Esophagus muscularis mucosa (tissue), 2 donors: Measurements from ENCODE around the gene RNF181.

Experiments
- POLR2A ChIP-seq: fragments of 450-650 bp; IDR thresholded peaks from one replicate; pipeline ENCODE4 v1.6.1; 2017; ENCODE audit warnings: antibody characterized with exemption, moderate library complexity, mild to moderate bottlenecking, low read depth
- POLR2AphosphoS5 ChIP-seq, 2 donors: sonication (generic); formaldehyde crosslinking; IDR thresholded peaks; one replicate each; pipeline ENCODE4 v1.6.1; 2017; ENCODE audit warnings: antibody characterized with exemption in 2 of 2

DNA sequence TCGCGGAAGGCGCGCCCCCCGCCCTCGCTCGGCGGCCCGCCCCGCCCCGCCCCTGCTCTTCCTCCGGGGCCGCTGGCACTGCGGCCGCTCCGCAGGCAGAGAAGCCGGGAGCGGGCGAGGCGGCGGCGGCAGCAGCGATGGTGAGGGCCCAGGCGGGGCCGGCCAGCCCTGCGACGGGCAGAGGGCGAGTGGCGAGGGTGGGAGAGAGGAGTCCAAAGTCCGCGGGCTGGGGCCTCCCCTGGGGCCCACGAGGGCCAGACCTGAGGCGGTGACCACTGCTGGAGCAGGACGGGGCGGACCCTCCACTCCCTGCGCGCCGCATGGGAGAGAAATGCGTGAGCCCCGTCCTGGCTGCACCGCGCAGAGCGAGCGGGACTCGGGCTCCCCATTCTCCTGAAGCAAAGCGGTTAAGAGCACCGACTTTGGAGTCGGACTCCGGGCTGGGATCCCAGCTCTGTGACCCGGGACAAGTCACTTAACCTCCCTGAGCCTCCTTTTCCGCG is 11.1 kb upstream of the RNF181 start, which contains the start of gene VAMP5:
- peak in 1 of 2 donors; percentile 64 for TF ChIP-seq POLR2AphosphoS5 (IDR thresholded peaks at IDR 0.05)
- TF ChIP-seq POLR2A, result no peak
